Left lung (tissue), 10 donors: ENCODE results near the gene WDR17. TPM values are rescaled to one million over a fixed set of nuclear protein-coding genes. Genes with fewer than 3 reads are reported as not detected.
"Not testable (repeated sequence)": the region's sequence is repeated elsewhere in the genome, so short reads cannot be mapped to it uniquely, and the experiment has no call there.

Experiments used
- ATAC-seq: fragments of 200-7000 bp; cut with Tn5 transposase; one replicate; pipeline ENCODE4 v1.9.1; 2020; ENCODE audit warnings: moderate library complexity
- DNase-seq, 4 donors: peaks; one replicate each; pipeline ENCODE4 v3.0.0-alpha.2; 2013 to 2020
- H3K27ac ChIP-seq, 2 donors: fragments of 200-600 bp; sonication (generic) in 1 of 2; one replicate each; pipeline versions ENCODE4 v1.5.0 to v1.8.0; 2020 to 2021
- H3K27me3 ChIP-seq, 2 donors: fragments of 200-600 bp; sonication (generic) in 1 of 2; one replicate each; pipeline versions ENCODE4 v1.5.0 to v1.8.0; 2020 to 2021
- H3K36me3 ChIP-seq, 2 donors: fragments of 200-600 bp; sonication (generic) in 1 of 2; one replicate each; pipeline versions ENCODE4 v1.5.0 to v1.8.0; 2020 to 2021
- H3K4me1 ChIP-seq, 2 donors: fragments of 200-600 bp; one replicate each; pipeline ENCODE4 v1.8.0; 2021
- H3K4me3 ChIP-seq, 2 donors: fragments of 200-600 bp; sonication (generic) in 1 of 2; one replicate each; pipeline versions ENCODE4 v1.5.0 to v1.8.0; 2020 to 2021; ENCODE audit warnings: mild to moderate bottlenecking in 1 of 2
- H3K9me3 ChIP-seq, 2 donors: fragments of 200-600 bp; sonication (generic) in 1 of 2; one replicate each; pipeline versions ENCODE4 v1.5.0 to v1.8.0; 2020 to 2021
- CTCF ChIP-seq, 2 donors: fragments of 200-600 bp; sonication (generic) in 1 of 2; IDR thresholded peaks; one replicate each; pipeline versions ENCODE4 v1.5.0 to v1.8.0; 2021; ENCODE audit warnings: antibody characterized with exemption in 2 of 2
- intact Hi-C, 2 donors: fragments of 100-400 bp; cut with DNase I; formaldehyde crosslinking; loops; one replicate each; pipeline versions ENCODE4 v1.11.2 to v1.14.2; 2022
- polyA plus RNA-seq, 6 donors: library from polyadenylated mRNA; unstranded; fragments of 120-200 nt; gene quantifications; one replicate each; pipeline ENCODE4 v1.2.1, GENCODE V29; 2013; ENCODE audit not compliant: insufficient read length in 6 of 6
- total RNA-seq, 2 donors: library from RNA; stranded (reverse); fragmentation: NEBNext Ultra II Directional; extraction: Animal tissue kit (Norgen Biotek cat#: 25700); gene quantifications; one replicate each; pipeline ENCODE4 v1.2.1, GENCODE V29; 2021
- donor health status: DM: no; HTN: yes; CAD: no.
- donor health status: DM: no; HTN: no; CAD: no.

Gene WDR17
- total and polyA plus RNA-seq, 8 donors = 4.2 to 10.7 (median 7.9) TPM

GRCh38 chr4:176205299-176205698, 139.7 kb downstream of the WDR17 start:
- Histone ChIP-seq H3K27me3 (peaks cover 0 to 13% of the 10 kb centered on the region in 2 donors), H3K27ac (no peak overlapping the region), H3K4me1 (no peaks in the 10 kb centered on the region), H3K36me3 (no peaks in the 10 kb centered on the region), H3K4me3 (no peak overlapping the region), H3K9me3 (no peaks in the 10 kb centered on the region)
- TF ChIP-seq CTCF (IDR thresholded peaks at IDR 0.05) = no peak
- DNase-seq (no peak), ATAC-seq (no peak)
- intact Hi-C loops = no loop called here

- peaks cover 0 to 2% of the 10 kb centered on the region in 2 donors for H3K9me3 ChIP-seq
- no peak for ATAC-seq
These were observed 142.2 kb downstream of the WDR17 start for GRCh38 chr4:176207839-176208238.

GRCh38 chr4:176209535-176209934, 143.9 kb downstream of the WDR17 start:
- no peak for DNase-seq
- H3K27ac ChIP-seq = no peak overlapping the region
- H3K27me3 ChIP-seq = peaks cover 0 to 9% of the 10 kb centered on the region in 2 donors
- intact Hi-C loops = no loop called here
- no peaks in the 10 kb centered on the region for H3K4me1 ChIP-seq
- no peak overlapping the region for H3K4me3 ChIP-seq
- ATAC-seq = no peak
- no peak for TF ChIP-seq CTCF (IDR thresholded peaks at IDR 0.05)
- no peaks in the 10 kb centered on the region for H3K36me3 ChIP-seq
- peaks cover 0 to 2% of the 10 kb centered on the region in 2 donors for H3K9me3 ChIP-seq

More at GRCh38 chr4:176207839-176208238, 142.2 kb downstream of the WDR17 start:
- Histone ChIP-seq H3K4me3 (no peak overlapping the region), H3K27ac (no peak overlapping the region), H3K36me3 (no peaks in the 10 kb centered on the region), H3K27me3 (peaks cover 0 to 12% of the 10 kb centered on the region in 2 donors), H3K4me1 (no peaks in the 10 kb centered on the region)
- intact Hi-C loops = no loop called here
- no peak for DNase-seq
- TF ChIP-seq CTCF (IDR thresholded peaks at IDR 0.05) = no peak

GRCh38 chr4:176210101-176210500, 144.5 kb downstream of the WDR17 start:
- Histone ChIP-seq H3K4me3 (no peak overlapping the region), H3K4me1 (no peaks in the 10 kb centered on the region), H3K9me3 (peaks cover 0 to 2% of the 10 kb centered on the region in 2 donors), H3K27ac (no peak overlapping the region), H3K36me3 (no peaks in the 10 kb centered on the region), H3K27me3 (peaks cover 0 to 9% of the 10 kb centered on the region in 2 donors)
- intact Hi-C loops = no loop called here
- ATAC-seq (no peak), DNase-seq (no peak)
- TF ChIP-seq CTCF (IDR thresholded peaks at IDR 0.05) = no peak

- intact Hi-C loops = no loop called here
- no peak for TF ChIP-seq CTCF (IDR thresholded peaks at IDR 0.05)
These were observed 145.1 kb downstream of the WDR17 start for GRCh38 chr4:176210579-176211296.

GRCh38 chr4:176212351-176212750, 146.7 kb downstream of the WDR17 start:
- H3K27me3 ChIP-seq, intact Hi-C loops, ATAC-seq, DNase-seq, H3K4me3 ChIP-seq, H3K36me3 ChIP-seq, H3K9me3 ChIP-seq, H3K4me1 ChIP-seq, H3K27ac ChIP-seq: not testable (repeated sequence)

More at GRCh38 chr4:176210579-176211296, 145.1 kb downstream of the WDR17 start:
- ATAC-seq (no peak), DNase-seq (no peak)
- no peak overlapping the region for H3K27ac ChIP-seq
- no peak overlapping the region for H3K4me3 ChIP-seq
- no peaks in the 10 kb centered on the region for H3K4me1 ChIP-seq
- H3K36me3 ChIP-seq = no peaks in the 10 kb centered on the region
- peaks cover 0 to 9% of the 10 kb centered on the region in 2 donors for H3K27me3 ChIP-seq
- H3K9me3 ChIP-seq = peaks cover 0 to 2% of the 10 kb centered on the region in 2 donors
